Left lung (tissue), 10 donors: Measurements from ENCODE around the gene CMIP. TPM values are rescaled to one million over a fixed set of nuclear protein-coding genes. Genes with fewer than 3 reads are reported as not detected.

Experiments used
- ATAC-seq: fragments of 200-7000 bp; cut with Tn5 transposase; one replicate; pipeline ENCODE4 v1.9.1; 2020; ENCODE audit warnings: moderate library complexity
- DNase-seq, 4 donors: peaks; one replicate each; pipeline ENCODE4 v3.0.0-alpha.2; 2013 to 2020
- H3K27ac ChIP-seq, 2 donors: fragments of 200-600 bp; sonication (generic) in 1 of 2; one replicate each; pipeline versions ENCODE4 v1.5.0 to v1.8.0; 2020 to 2021
- H3K27me3 ChIP-seq, 2 donors: fragments of 200-600 bp; sonication (generic) in 1 of 2; one replicate each; pipeline versions ENCODE4 v1.5.0 to v1.8.0; 2020 to 2021
- H3K36me3 ChIP-seq, 2 donors: fragments of 200-600 bp; sonication (generic) in 1 of 2; one replicate each; pipeline versions ENCODE4 v1.5.0 to v1.8.0; 2020 to 2021
- H3K4me1 ChIP-seq, 2 donors: fragments of 200-600 bp; one replicate each; pipeline ENCODE4 v1.8.0; 2021
- H3K4me3 ChIP-seq, 2 donors: fragments of 200-600 bp; sonication (generic) in 1 of 2; one replicate each; pipeline versions ENCODE4 v1.5.0 to v1.8.0; 2020 to 2021; ENCODE audit warnings: mild to moderate bottlenecking in 1 of 2
- H3K9me3 ChIP-seq, 2 donors: fragments of 200-600 bp; sonication (generic) in 1 of 2; one replicate each; pipeline versions ENCODE4 v1.5.0 to v1.8.0; 2020 to 2021
- intact Hi-C, 2 donors: fragments of 100-400 bp; cut with DNase I; formaldehyde crosslinking; loops; one replicate each; pipeline versions ENCODE4 v1.11.2 to v1.14.2; 2022
- polyA plus RNA-seq, 6 donors: library from polyadenylated mRNA; unstranded; fragments of 120-200 nt; gene quantifications; one replicate each; pipeline ENCODE4 v1.2.1, GENCODE V29; 2013; ENCODE audit not compliant: insufficient read length in 6 of 6
- total RNA-seq, 2 donors: library from RNA; stranded (reverse); fragmentation: NEBNext Ultra II Directional; extraction: Animal tissue kit (Norgen Biotek cat#: 25700); gene quantifications; one replicate each; pipeline ENCODE4 v1.2.1, GENCODE V29; 2021
- TF ChIP-seq, protein P1 (sequence below), 2 donors: fragments of 200-600 bp; sonication (generic) in 1 of 2; IDR thresholded peaks; one replicate each; pipeline versions ENCODE4 v1.5.0 to v1.8.0; 2021; ENCODE audit warnings: antibody characterized with exemption in 2 of 2
- donor health status: DM: no; HTN: yes; CAD: no.
- donor health status: DM: no; HTN: no; CAD: no.

CMIP gene
- total and polyA plus RNA-seq, 8 donors, result 35.3 to 55.8 (median 40.4) TPM

DNA sequence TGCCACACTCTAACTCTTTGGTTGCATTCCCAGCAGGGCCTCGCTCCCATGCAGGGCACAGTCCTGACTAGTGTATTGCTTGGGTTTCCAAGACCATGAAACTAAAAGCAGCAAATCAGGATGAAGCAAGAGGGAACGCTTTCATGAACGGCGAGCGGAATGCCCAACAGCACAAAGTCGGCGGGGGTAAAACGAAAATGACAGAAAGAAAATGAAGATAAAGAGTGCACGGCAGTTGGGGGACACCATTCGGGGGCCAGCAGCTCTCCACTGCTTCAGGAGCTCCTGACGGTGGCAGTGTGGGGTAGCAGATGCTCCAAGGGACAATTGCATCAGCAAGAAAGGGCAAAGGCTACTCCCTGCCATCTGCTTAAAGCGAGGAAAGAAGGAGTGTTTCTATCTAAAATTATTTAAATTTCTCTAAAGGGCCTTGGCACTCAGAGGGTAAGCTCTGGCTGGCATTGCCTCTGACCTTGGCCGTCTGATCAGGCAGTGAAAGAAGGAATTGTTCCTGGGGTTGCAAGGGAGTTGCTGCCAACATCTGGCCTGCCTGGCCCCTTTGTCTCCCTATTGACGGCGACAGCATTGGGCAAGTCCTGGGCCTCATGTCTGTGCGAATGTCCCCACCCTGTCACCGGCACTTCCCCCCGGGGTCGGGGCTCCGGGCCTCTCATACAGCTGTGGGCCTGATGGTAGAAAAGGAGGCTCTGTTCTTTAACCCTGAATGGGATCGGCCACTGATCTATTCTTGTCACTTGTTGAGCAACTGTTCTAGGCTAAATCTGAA, 138.2 kb downstream of the CMIP start:
- H3K4me1 ChIP-seq, result peaks cover 14 to 37% of the 10 kb centered on the region in 2 donors
- H3K27me3 ChIP-seq, result no peaks in the 10 kb centered on the region
- intact Hi-C loops, result no loop called here
- ATAC-seq (no peak), DNase-seq (no peak)
- no peaks in the 10 kb centered on the region for H3K9me3 ChIP-seq
- TF ChIP-seq, protein P1, sequence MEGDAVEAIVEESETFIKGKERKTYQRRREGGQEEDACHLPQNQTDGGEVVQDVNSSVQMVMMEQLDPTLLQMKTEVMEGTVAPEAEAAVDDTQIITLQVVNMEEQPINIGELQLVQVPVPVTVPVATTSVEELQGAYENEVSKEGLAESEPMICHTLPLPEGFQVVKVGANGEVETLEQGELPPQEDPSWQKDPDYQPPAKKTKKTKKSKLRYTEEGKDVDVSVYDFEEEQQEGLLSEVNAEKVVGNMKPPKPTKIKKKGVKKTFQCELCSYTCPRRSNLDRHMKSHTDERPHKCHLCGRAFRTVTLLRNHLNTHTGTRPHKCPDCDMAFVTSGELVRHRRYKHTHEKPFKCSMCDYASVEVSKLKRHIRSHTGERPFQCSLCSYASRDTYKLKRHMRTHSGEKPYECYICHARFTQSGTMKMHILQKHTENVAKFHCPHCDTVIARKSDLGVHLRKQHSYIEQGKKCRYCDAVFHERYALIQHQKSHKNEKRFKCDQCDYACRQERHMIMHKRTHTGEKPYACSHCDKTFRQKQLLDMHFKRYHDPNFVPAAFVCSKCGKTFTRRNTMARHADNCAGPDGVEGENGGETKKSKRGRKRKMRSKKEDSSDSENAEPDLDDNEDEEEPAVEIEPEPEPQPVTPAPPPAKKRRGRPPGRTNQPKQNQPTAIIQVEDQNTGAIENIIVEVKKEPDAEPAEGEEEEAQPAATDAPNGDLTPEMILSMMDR (IDR thresholded peaks at IDR 0.05), result no peak
- no peak overlapping the region for H3K4me3 ChIP-seq
- H3K36me3 ChIP-seq, result peaks cover 0 to 5% of the 10 kb centered on the region in 2 donors
- H3K27ac ChIP-seq, result peak overlapping the region; percentile 76 to 91

DNA sequence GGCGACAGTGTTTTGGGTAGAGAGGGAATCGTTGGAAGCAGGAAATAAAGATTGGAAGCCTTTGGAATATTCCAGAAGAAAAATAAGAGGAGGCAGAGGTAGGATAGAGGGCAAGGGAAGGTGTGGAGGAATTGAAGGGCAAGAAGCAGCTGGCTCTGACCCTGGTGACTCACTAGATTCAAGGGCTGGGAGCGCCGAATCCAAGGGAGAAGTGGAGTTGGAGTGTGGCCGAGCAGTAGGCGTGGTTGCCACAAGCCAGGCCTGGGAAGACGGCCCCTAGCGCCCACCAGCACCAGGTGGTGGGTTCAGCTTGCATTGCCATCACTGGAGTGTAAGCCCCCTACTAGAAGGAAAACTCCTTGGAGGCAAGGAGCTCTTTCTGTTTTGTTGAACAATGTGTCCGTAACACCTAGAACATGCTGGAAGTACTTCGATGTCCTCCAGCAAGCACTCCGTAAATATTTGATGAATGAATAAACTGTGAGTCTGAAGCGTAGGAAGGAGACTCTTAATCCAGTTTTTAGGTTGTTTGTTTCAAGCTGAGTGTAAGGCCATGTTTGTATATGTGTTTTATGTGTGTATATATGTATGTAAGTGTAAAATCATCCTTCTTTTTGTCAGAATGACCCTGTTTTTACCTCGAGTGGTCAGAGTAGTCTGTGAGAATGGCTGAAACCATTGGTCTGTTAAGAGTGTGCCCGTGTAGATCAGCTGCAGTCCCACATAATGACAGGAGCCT, 139.5 kb downstream of the CMIP start:
- H3K9me3 ChIP-seq, result no peaks in the 10 kb centered on the region
- DNase-seq (peak in 1 of 4 donors; percentile 84), ATAC-seq (peak; percentile 87)
- TF ChIP-seq, protein P1 (IDR thresholded peaks at IDR 0.05), result no peak
- no peaks in the 10 kb centered on the region for H3K27me3 ChIP-seq
- peaks cover 0 to 5% of the 10 kb centered on the region in 2 donors for H3K36me3 ChIP-seq
- intact Hi-C loops, result no loop called here
- H3K4me1 ChIP-seq, result peaks cover 14 to 37% of the 10 kb centered on the region in 2 donors
- peak overlapping the region; percentile 76 to 91 for H3K27ac ChIP-seq
- no peak overlapping the region for H3K4me3 ChIP-seq

DNA sequence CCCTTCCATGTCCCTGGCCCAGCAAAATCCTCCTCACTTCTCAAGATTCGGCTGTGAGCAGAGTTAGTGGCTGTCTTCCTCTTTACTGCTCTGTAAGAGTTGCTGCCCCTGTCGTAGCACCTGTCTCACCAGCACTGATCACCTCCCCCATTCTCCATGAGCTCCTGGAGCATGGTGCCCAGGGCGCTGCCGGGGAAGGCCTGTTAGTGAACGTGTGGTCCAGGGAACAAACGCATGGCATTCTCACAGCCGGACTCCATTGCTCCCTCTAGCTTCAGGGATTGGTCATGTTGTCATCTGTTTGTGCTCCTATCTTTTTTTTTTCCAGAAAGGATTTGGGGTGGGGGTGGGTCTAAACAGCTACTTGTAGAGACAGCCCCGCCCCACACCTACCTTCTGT, 141.2 kb downstream of the CMIP start:
- Histone ChIP-seq H3K27ac (no peak overlapping the region), H3K9me3 (no peaks in the 10 kb centered on the region), H3K27me3 (no peaks in the 10 kb centered on the region), H3K36me3 (peaks cover 0 to 5% of the 10 kb centered on the region in 2 donors), H3K4me3 (no peak overlapping the region), H3K4me1 (peaks cover 14 to 37% of the 10 kb centered on the region in 2 donors)
- TF ChIP-seq, protein P1 (IDR thresholded peaks at IDR 0.05), result no peak
- no peak for DNase-seq
- intact Hi-C loops, result no loop called here
- ATAC-seq, result no peak

DNA sequence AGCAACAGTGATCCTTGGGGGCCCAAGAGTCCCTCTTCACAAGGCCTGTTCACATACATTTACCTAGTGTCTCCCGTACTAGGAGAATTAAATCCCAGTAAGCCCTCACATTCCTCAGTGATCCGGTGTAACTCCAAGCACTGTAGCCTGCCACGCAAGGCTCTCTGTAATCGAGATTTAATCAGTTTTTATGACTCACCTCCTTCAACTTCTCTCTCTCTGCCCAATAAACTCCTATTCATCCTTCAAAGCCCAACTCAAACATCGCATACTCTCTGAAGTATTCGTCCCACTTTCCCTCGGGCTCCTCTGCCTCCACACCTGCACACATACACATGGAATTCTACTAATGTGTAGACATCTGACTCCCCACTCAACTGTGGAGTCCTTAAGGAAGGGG, 141.8 kb downstream of the CMIP start:
- intact Hi-C loops, result no loop called here
- Histone ChIP-seq H3K36me3 (peaks cover 0 to 5% of the 10 kb centered on the region in 2 donors), H3K9me3 (no peaks in the 10 kb centered on the region), H3K27ac (no peak overlapping the region), H3K4me3 (no peak overlapping the region), H3K27me3 (no peaks in the 10 kb centered on the region), H3K4me1 (peaks cover 14 to 37% of the 10 kb centered on the region in 2 donors)
- ATAC-seq, result no peak
- DNase-seq, result no peak
- TF ChIP-seq, protein P1 (IDR thresholded peaks at IDR 0.05), result no peak

DNA sequence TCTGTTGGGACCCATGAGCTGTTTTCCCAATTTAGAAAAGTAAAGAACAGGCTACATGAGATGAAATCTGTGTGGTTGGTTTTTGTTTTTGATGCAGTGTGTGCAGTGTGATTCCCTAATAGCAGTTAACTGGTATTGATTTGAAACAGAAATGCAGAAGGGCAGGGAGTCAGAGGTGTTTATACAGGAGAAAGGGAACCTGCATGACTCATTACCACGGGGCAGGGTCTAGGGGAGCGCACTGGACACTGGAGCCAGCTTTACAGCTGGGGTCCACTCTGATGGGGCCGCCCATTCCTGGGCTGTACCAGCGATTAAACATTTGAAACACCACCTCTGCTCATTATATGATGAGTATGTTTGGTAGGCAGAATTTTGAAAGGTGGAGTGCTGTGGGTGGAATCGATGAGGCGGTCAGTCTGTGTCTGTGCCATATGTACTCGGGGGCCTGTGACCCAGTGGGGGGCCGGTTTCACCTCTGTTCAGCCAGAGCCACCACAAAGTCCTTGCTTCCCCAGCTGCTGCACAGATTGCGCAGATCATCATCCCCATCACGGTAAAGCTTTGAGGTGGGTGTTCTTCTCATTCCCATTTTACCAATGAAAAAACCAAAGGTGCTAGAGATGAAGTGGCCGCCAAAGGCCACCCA, 142.5 kb downstream of the CMIP start:
- peaks cover 14 to 32% of the 10 kb centered on the region in 2 donors for H3K4me1 ChIP-seq
- TF ChIP-seq, protein P1 (IDR thresholded peaks at IDR 0.05), result no peak
- H3K9me3 ChIP-seq, result no peaks in the 10 kb centered on the region
- H3K27me3 ChIP-seq, result no peaks in the 10 kb centered on the region
- H3K4me3 ChIP-seq, result no peak overlapping the region
- H3K27ac ChIP-seq, result no peak overlapping the region
- DNase-seq (no peak), ATAC-seq (no peak)
- intact Hi-C loops, result no loop called here
- peaks cover 0 to 5% of the 10 kb centered on the region in 2 donors for H3K36me3 ChIP-seq
